NCI-H2081 (cell line): Measurements from ENCODE around the gene AKR1D1.
"Not testable (repeated sequence)": the region's sequence is repeated elsewhere in the genome, so short reads cannot be mapped to it uniquely, and the experiment has no call there.

ENCODE experiments used
- DNase-seq, 2 experiments: peaks; one replicate each; lab custom pipeline; 2025; lab: John Stamatoyannopoulos, UW

Gene AKR1D1

GRCh38 chr7:138076196-138076595 is at the start of gene AKR1D1:
AKR1D1 (plus strand) TSS chr7:138076459; CDS start chr7:138076519, 60 bp downstream.
- DNase-seq: no peak

GRCh38 chr7:138027100-138027499 is 49.2 kb upstream of the AKR1D1 start:
- DNase-seq: no peak

- DNase-seq: no peak
Observed at GRCh38 chr7:138029126-138029525, 47.1 kb upstream of the AKR1D1 start.

GRCh38 chr7:138029941-138030340 is 46.3 kb upstream of the AKR1D1 start:
- DNase-seq: no peak

- no peak for DNase-seq
Observed at GRCh38 chr7:138030679-138031351, 45.4 kb upstream of the AKR1D1 start.

- no peak for DNase-seq
Observed at GRCh38 chr7:138032186-138032585, 44.1 kb upstream of the AKR1D1 start.

- DNase-seq: no peak
Observed at GRCh38 chr7:138032770-138033169, 43.5 kb upstream of the AKR1D1 start.

- DNase-seq: no peak
Observed at GRCh38 chr7:138033241-138033640, 43.0 kb upstream of the AKR1D1 start.

GRCh38 chr7:138036135-138036534 is 40.1 kb upstream of the AKR1D1 start:
- DNase-seq: no peak

GRCh38 chr7:138040063-138040462 is 36.2 kb upstream of the AKR1D1 start:
- not testable (repeated sequence) for DNase-seq

- DNase-seq: no peak
Observed at GRCh38 chr7:138044897-138045296, 31.4 kb upstream of the AKR1D1 start.

GRCh38 chr7:138047907-138048306 is 28.4 kb upstream of the AKR1D1 start:
- DNase-seq: no peak

- no peak for DNase-seq
Observed at GRCh38 chr7:138049505-138050116, 26.6 kb upstream of the AKR1D1 start.

GRCh38 chr7:138051712-138052247 is 24.5 kb upstream of the AKR1D1 start:
- DNase-seq: not testable (repeated sequence)

GRCh38 chr7:138052696-138053095 is 23.6 kb upstream of the AKR1D1 start:
- no peak for DNase-seq

- not testable (repeated sequence) for DNase-seq
Observed at GRCh38 chr7:138055698-138056097, 20.6 kb upstream of the AKR1D1 start.

GRCh38 chr7:138063400-138063799 is 12.9 kb upstream of the AKR1D1 start:
- no peak for DNase-seq

- no peak for DNase-seq
Observed at GRCh38 chr7:138064856-138065357, 11.4 kb upstream of the AKR1D1 start.

GRCh38 chr7:138065827-138066226 is 10.4 kb upstream of the AKR1D1 start:
- DNase-seq: no peak

GRCh38 chr7:138066954-138067394 is 9.3 kb upstream of the AKR1D1 start:
- DNase-seq: no peak

GRCh38 chr7:138067774-138068173 is 8.5 kb upstream of the AKR1D1 start:
- DNase-seq: no peak

- no peak for DNase-seq
Observed at GRCh38 chr7:138070908-138071307, 5.4 kb upstream of the AKR1D1 start.

- no peak for DNase-seq
Observed at GRCh38 chr7:138072726-138073125, 3.5 kb upstream of the AKR1D1 start.
